Mucosa of stomach (tissue), 1 donor: ENCODE measurements around the gene RRN3.
"Not testable (repeated sequence)": the region's sequence is repeated elsewhere in the genome, so short reads cannot be mapped to it uniquely, and the experiment has no call there.

Source experiments
- H3K27me3 ChIP-seq: one replicate; pipeline ENCODE4 v1.7.0; 2013; ENCODE audit warnings: mild to moderate bottlenecking, low read length; ENCODE audit not compliant: control insufficient read depth, insufficient read depth
- H3K36me3 ChIP-seq: one replicate; pipeline ENCODE4 v1.7.0; 2013; ENCODE audit warnings: low read length; ENCODE audit not compliant: control insufficient read depth, insufficient read depth
- H3K4me1 ChIP-seq: one replicate; pipeline ENCODE4 v1.7.0; 2013; ENCODE audit warnings: mild to moderate bottlenecking, low read length; ENCODE audit not compliant: control insufficient read depth, insufficient read depth
- H3K4me3 ChIP-seq: one replicate; pipeline ENCODE4 v1.7.0; 2013; ENCODE audit warnings: low read length
- H3K9ac ChIP-seq: one replicate; pipeline ENCODE4 v1.7.0; 2013; ENCODE audit warnings: mild to moderate bottlenecking, low read length, moderate library complexity
- H3K9me3 ChIP-seq: one replicate; pipeline ENCODE4 v1.7.0; 2013; ENCODE audit warnings: mild to moderate bottlenecking, low read length, moderate library complexity; ENCODE audit not compliant: control insufficient read depth
- donor health status: Pancreatic carcinoma.

Gene RRN3

DNA sequence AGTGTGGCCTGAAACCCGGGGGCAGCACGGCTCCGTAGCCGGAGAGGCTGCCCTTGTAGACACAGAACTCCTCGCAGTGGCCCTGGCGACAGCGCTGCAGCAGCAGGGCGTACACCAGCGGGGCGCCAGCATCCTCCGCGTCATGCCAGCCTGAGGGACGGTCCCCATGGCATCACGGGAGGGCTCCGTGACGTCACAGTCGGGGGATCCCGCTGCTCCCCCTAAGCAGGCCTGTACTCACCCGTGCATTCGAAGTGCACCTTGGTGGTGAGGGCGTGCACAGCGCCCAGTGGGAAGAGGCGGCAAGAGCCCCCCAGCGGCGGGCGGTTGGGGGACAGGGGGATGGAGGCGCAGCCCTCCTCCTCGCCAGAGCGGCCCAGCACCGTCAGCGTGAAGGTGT lies 39.5 kb upstream of the RRN3 start:
- H3K27me3 ChIP-seq, H3K9me3 ChIP-seq, H3K4me3 ChIP-seq, H3K4me1 ChIP-seq, H3K9ac ChIP-seq, H3K36me3 ChIP-seq: not testable (repeated sequence)

DNA sequence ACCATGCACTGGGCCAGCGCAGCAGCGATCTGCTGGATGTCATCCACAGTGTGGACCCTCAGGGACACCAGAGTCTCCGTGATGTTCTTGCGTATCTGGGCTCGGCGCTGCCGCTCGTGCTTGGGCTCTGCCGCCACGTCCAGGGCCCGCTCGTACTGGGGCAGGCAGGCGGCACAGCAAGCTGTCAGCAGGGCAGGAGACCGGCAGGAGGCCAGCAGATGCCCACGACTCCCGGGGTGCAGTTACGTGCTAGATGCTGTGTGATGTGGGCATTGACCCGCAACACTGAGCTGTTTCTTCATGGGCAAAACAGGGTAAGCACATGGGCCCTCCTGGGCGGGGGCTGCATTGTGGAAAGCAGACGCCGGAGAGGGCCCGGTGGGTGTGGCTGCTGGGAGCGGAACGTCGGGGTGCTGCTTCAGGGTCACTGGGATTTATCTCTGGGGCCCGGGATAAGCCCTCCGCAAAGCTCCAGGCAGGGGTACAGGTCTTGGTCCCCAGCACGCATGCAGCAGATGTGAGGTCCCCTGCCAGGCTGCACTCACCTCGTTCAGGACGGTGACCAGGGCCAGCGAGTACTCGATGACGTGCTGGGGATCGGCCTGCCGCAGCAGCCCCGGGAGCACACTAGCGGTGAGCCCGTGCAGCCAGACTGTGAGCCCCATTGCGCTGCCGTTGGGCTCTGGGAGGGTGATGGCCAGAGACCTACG lies 38.8 kb upstream of the RRN3 start:
- H3K9me3 ChIP-seq, H3K4me3 ChIP-seq, H3K4me1 ChIP-seq, H3K9ac ChIP-seq, H3K27me3 ChIP-seq, H3K36me3 ChIP-seq: not testable (repeated sequence)

DNA sequence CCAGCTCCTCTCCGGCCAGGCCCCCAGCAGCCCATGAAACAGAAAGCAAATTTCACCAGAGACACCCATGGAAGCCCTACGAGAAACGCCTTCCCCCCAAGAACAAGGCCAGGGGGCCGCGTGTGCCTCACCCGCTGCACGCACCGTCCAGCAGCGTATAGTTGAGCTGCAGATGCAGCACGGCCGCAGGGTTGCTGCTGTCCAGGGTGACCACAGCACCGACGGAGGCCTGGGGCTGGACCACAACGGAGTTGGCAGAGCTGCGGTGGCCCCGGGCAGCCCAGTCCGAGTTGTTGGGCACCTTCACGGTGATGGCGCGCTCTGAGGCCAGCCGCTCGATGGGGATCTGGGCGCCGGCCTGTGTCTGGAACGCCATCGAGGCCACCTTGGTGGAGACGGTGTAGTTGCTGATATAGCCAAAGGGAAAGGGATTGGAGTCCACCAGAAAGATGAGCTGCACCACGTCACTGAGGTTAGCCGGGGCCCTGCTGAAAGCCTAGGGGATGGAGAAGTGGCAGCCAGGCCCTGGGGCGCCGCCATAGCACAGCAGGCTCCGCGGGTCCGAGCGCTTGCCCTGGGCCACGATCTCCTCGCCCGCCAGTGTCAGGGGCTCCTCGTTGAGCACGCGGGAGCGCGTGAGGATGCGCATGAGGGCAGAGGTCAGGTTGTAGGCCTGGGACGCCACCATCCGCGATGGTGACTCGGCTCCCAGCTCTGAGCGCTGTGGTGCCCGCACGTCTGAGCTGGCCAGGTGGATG lies 37.0 kb upstream of the RRN3 start:
- H3K9ac ChIP-seq, H3K4me3 ChIP-seq, H3K4me1 ChIP-seq, H3K36me3 ChIP-seq, H3K27me3 ChIP-seq, H3K9me3 ChIP-seq: not testable (repeated sequence)

DNA sequence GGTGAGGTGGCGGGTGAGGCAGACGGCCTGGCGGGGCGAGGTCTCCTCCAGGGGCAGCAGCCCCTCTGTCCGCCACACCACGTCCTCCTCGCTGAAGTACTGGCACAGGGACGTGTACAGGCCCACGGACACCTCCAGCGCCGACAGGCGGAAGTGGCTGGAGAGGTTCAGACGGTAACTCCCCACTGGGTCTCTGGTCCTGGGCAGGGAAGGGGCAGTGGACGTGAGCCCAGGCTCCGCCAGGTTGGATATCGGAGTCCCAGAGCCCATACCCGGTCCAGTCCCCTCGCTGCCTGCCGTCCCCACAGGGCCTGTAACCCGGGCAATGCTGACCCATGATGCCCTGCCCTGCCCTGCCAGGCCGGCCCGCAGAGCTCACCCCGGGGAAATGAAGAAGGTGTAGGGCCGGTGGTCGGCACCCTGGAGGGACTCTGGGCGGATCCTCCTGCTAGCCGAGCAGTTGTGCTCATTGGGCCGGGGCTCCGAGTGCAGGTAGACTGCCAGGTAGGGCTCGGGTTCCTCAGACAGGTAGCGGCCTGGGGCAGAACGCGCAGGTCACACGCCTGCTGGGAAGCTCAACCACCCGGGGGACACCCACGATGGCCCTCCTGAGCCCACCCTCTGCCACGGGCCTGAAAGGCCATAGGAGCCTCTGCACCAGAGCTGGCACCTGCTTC lies 36.3 kb upstream of the RRN3 start:
- H3K4me3 ChIP-seq, H3K36me3 ChIP-seq: not testable (repeated sequence)

DNA sequence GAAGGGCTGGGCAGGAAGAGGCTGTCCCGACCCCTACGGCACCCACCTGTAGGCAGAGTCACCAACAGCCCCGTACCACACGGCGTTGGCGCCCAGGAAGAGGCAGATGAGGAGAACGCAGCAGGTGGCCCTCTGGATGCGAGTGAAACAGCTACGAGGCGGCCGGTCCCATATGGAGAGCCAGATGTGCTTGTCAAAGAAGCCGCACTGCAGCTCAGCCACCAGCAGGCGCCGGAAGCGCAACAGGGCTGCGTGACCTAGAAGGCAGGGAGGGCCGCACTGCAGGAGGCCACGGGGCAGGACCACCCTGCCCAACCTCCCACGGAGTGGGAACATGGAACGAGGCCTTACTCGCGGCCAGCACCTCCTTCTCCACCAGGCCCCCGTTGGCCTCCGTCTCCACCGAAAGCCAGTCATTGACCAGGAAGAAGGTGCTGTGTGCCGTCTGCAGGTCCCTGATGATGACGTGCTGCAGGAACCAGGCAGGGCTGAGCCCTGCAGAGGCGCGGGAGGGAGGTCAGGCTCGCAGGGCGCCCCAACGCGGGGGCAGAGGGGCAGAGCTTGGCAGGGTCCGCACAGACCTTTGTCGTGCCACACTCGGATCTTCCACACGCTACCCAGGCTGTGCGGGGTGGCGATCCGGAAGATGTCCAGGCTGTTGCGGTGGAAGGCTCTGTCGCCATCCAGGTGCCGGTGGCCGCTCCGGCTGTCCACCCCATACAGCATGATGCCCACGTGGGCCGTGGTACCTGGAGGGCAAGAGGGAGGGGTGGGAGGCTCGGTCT lies 33.8 kb upstream of the RRN3 start:
- not testable (repeated sequence) for H3K9me3 ChIP-seq, H3K36me3 ChIP-seq, H3K4me3 ChIP-seq, H3K4me1 ChIP-seq, H3K27me3 ChIP-seq, H3K9ac ChIP-seq

More for the DNA sequence above, 36.3 kb upstream of the RRN3 start:
- H3K9ac ChIP-seq, H3K9me3 ChIP-seq, H3K27me3 ChIP-seq, H3K4me1 ChIP-seq: not testable (repeated sequence)

DNA sequence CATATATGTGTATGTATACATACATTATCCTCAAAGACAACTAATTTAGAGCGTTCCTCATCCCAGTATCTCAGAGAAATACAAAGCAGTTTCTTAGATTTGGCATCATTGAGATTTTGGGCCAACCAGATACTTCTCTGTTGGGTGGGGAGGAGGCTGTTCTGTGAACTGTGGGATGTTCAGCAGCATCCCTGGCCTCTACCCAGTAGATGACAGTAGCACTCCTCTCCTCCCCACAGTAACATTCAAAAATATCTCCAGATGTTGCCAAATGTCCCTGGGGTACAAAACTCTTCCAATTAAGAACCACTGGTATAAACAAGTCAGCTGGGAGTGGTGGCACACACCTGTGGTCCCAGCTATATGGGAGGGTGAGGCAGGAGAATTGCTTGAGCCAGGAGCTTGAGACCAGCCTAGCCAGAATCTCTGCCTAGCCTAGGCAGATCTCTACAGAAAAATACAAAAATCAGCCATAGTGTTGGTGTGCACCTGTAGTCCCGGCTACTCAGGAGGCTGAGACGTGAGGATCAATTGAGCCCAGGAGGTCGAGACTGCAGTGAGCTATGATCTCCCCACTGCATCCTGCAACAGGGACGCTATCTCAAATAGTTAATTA lies 6.4 kb upstream of the RRN3 start:
- not testable (repeated sequence) for H3K27me3 ChIP-seq, H3K4me1 ChIP-seq, H3K9me3 ChIP-seq, H3K36me3 ChIP-seq, H3K9ac ChIP-seq, H3K4me3 ChIP-seq

DNA sequence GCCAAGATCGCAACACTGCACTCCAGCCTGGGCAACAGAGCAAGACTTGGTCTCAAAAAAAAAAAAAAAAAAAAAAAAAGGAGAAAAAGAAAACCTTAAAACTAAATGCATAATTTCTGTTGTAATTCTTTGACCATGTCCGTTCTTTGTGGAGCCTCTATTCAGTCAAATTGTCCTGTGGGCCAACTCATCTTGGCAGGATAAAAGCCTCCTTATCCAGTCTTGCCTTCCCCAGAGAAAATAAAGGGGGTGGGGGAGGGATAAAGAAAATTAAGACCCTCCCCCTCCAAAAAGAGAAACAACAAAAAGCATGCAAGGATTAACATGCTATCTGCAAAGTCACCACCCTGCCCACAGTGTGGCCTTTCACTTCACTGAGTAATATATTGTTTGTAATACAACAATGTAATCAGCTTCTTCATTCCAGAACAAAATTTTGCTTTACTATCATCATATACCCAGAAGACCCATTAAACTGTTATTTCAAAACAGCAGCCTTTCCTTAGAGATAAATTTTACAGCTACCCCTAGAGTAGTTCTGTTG lies 5.4 kb upstream of the RRN3 start:
- H3K27me3 ChIP-seq, H3K9ac ChIP-seq, H3K9me3 ChIP-seq, H3K4me3 ChIP-seq, H3K36me3 ChIP-seq, H3K4me1 ChIP-seq: not testable (repeated sequence)

DNA sequence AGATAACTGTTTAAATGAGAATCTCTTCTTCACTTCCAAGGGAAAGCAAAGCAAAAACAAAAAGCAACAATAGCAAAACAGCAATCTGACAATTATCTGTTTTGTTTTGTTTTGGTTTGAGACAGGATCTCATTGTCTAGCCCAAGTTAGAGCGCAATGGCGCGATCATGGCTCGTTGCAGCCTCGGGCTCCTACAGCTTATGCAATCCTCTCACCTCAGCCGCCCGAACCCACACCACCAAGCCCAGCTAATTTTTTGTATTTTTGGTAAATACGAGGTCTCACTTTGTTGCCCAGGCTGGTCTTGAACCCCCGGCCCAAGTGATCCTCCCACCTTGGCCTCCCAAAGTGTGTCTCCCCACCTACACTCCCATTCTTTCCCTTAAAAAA lies 2.5 kb upstream of the RRN3 start:
- H3K9ac ChIP-seq, H3K4me1 ChIP-seq, H3K36me3 ChIP-seq, H3K27me3 ChIP-seq, H3K9me3 ChIP-seq, H3K4me3 ChIP-seq: not testable (repeated sequence)

DNA sequence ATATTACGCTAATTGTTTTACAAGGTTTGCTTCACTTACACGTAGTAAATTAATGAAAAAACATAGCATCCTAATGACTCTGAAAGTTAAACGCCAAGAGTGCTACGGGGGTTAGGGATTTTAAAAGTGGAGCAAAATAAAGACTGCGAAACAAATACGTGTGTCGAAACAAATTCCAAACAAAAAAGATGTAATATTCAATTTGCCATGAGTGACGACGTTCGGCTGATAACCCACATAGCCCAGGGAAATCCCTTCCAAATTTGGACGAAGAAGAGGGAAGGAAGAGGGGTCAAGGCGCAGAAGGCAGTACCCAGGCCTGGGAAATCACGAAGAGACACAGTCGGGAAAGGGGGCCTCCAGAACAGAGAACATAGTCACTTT lies 509 bp downstream of the RRN3 start:
- H3K36me3 ChIP-seq, H3K9me3 ChIP-seq, H3K4me1 ChIP-seq, H3K27me3 ChIP-seq: not testable (repeated sequence)
- H3K4me3 ChIP-seq = peak overlapping the region; percentile 72
- peak overlapping the region; percentile 83 for H3K9ac ChIP-seq

DNA sequence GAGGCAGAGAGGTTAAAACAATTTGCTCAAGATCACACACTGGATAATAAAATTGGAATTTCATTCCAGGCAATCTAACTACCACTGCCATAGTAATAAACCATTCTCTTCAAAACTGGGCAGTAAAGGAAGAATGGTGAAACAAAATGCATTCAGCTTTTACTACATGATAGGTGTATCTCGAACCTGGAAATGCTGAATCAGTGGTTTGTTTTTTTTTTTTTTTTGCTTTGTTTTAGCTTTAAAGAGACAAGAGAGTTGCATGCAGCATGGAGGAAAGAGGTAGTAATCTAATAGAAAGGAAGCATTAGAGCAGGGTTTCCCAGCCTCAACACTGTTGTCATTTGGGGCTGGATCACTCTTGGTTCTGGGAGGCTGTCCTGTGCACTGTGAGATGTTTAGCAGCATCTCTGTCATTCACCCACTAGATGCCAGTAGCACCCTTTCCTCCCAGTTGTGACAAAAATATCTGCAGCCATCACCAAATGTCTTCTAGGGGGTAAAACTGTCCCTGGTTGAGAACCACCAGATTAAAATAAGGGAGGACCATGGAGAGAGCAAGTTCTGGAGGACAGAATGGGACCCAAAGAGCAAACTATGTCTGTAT lies 3.3 kb downstream of the RRN3 start:
- not testable (repeated sequence) for H3K36me3 ChIP-seq, H3K9ac ChIP-seq, H3K4me3 ChIP-seq, H3K4me1 ChIP-seq, H3K27me3 ChIP-seq, H3K9me3 ChIP-seq

DNA sequence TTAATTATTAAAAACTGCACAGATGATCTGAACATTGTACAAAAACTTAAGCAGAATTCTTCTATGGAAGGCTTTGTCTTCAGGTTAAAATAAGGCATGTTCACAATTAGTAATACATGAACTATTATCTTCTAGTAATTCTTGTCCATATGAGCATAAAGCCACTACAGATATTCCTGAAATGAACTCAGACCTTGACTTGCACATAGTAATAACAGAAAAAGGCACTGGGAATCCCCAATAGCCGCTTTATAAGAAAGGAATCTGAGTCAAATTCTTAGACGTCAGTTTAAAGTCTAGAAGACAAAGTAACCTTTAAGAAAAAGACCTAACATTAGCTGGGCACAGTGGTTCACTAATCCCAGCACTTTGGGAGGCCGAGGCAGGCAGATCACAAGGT lies 11.3 kb downstream of the RRN3 start:
- H3K4me3 ChIP-seq, H3K27me3 ChIP-seq, H3K9me3 ChIP-seq, H3K36me3 ChIP-seq, H3K9ac ChIP-seq, H3K4me1 ChIP-seq: not testable (repeated sequence)
